Stimulated activated CD4-positive, alpha-beta T cell treated with anti-CD3 and anti-CD28 coated beads, TNF-alpha, amount 100 ng/mL, for 1 hour (primary cell): ENCODE measurements around the gene MAP2K5.

Experiments
- DNase-seq, 3 donors: peaks; one replicate each; pipeline ENCODE4 v3.0.0-alpha.2; 2020; ENCODE audit warnings: low read depth in 3 of 3, low spot score in 1 of 3

MAP2K5 gene

GRCh38 chr15:67719330-67719959 is 176.9 kb downstream of the MAP2K5 start:
- DNase-seq, result no peak

DNA sequence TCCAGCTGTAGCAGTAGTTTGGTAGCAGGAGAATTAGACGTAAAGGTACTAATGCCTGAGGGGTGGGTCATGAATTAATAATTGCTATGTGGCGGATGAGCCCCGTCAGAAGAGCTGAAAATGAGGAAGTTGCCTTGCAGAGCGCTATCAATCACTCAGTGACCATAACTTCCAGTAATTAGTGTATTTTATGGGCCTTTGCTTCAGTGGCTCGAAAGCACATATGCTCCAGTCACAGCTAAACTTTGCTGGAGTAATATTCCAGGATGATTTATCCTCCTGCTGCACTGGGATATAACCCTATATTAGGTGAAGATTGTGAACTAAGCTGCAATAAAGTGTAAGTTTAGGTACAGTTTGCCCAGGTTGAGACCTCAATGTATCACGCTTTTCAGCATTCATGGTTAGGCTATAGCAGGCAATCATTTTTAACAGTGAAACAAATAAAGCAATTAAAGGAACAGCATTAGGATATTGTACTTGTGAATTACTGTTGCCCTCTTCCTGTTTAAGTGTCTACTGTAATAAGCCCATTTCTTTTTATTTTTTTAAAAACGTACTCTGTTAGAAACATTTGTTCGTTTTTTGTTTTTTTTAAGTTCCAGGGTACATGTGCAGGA is 178.2 kb downstream of the MAP2K5 start:
- DNase-seq, result no peak

GRCh38 chr15:67722030-67722817 is 179.7 kb downstream of the MAP2K5 start:
- no peak for DNase-seq

GRCh38 chr15:67723294-67724024 is 181.0 kb downstream of the MAP2K5 start:
- DNase-seq, result no peak

- no peak for DNase-seq
These were observed 182.3 kb downstream of the MAP2K5 start for GRCh38 chr15:67724691-67725375.

- DNase-seq, result no peak
These were observed 187.6 kb downstream of the MAP2K5 start for GRCh38 chr15:67730135-67730534.

DNA sequence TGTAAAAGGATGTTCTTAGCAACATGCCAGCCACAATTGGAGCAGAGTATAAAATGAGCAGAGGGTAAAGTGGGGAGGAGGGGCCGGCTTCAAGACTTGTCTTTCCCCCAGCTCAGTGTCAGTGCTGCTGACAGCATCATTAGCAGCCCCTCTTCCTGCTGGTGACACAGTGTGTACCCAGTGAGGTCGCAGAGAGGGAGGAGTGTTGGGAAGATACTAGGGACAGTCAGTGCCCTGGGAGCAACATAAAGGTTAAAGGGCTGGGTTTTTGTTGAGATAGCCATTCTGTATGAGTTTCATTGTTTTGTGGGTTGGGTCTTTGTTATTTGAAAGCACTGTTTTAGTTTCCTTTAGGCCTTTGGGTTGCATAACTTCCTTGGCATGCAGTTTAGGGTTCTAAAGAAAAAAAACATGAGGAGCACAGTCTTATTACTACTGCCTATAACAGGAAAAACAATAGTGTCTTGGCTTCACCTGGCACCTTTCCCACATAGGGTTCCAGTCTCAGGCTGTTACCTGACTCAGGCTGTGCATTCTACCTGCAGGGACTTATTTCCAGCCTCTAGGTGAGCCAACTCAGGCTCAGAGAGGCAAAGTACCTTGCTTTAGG is 188.7 kb downstream of the MAP2K5 start:
- DNase-seq, result no peak

GRCh38 chr15:67732164-67732563 is 189.7 kb downstream of the MAP2K5 start:
- DNase-seq, result no peak

DNA sequence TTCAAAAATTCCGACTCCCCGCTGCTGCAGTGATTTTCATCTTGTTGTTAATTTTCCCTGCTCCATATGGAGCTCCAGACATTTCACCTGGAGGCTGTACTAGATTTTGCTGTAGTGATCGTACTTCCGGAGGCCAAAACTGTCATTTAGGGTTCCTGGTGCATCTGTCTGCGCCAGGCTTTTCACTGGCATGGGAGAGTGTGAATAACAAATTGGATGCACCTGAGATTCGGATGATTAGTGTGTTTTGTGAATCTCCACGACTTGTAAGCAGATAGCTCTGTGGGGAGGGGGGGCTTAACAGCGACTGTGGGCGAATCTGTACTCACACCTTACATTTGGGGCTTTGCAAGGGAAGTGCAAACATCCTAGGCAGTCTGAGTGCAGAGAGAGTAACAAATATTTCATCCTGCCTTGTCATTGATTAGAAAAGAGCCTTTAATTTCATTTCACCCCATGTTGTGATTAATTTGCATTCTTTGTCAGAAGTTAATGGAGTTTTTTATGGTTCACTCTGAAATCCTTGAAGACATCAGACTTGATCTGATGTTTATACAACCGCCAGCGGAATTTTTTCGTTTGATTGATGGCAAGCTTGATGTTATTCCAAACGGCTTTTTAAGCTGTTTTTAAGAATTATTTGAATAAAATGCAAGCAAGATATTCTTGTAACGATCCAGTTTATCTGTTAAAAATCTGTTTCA is 190.3 kb downstream of the MAP2K5 start:
- DNase-seq, result no peak

- DNase-seq, result no peak
These were observed 193.4 kb downstream of the MAP2K5 start for GRCh38 chr15:67735896-67736295.

DNA sequence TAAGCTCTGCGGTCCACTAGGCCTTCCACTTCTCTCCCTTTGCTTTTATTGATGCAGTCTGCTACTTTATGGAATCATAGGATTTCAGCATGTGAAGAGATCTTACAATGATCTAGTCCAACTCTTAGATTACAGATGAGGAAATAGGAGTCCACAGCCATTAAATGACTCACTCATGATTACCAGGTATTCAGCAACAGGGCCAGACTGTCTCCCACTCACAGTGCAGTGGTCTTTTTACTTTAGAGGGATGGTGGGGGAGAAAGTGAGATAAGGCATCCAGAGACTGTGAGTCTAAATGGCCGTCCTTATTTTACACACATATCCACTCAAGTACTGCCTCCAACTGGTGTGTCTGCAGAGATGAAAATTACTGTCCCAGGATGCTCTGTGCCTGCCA is 194.3 kb downstream of the MAP2K5 start:
- DNase-seq, result no peak

- no peak for DNase-seq
These were observed 195.6 kb downstream of the MAP2K5 start for GRCh38 chr15:67738056-67738455.

GRCh38 chr15:67740405-67740804 is 197.9 kb downstream of the MAP2K5 start:
- no peak for DNase-seq

DNA sequence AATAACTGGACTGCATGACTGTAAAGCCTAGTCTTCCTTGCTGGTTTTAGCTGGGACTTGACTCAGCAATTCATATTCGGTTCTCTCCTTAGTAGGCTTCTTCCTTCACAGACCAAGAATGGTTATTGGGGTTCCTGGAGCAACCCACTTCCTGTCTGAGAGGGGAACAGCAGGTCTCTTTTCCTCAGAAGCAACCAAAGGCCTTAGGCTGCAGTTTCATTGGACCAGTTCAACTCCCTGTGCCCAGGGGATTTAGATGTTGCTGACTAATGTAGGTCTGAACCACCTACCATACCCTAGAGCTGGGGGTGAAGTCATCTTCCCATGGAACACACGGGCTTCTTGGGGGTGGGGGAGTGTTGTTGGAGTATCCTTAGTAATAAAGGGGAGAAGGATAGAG is 198.8 kb downstream of the MAP2K5 start:
- DNase-seq, result no peak

DNA sequence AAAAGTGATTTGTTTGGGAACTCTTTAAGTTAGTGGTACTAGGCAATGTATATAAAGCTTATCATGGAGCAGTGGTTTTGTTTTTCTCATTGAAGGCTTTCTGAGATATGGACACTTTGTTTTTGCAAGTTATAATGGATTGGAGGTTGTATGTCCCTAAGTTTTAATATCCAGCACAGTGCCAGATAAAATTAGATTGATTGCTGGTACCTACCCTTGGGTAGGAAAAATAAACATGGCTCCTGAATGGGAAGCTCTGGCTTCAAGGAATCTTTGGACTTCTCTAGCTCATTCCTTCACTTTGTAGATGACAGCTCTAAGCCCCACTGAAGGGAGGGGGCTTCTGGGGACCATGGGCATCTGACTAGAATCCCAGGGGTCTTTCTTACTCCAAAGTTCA is 201.1 kb downstream of the MAP2K5 start:
- no peak for DNase-seq

- DNase-seq, result no peak
These were observed 202.0 kb downstream of the MAP2K5 start for GRCh38 chr15:67744331-67745072.

- DNase-seq, result no peak
These were observed 202.8 kb downstream of the MAP2K5 start for GRCh38 chr15:67745073-67746006.

DNA sequence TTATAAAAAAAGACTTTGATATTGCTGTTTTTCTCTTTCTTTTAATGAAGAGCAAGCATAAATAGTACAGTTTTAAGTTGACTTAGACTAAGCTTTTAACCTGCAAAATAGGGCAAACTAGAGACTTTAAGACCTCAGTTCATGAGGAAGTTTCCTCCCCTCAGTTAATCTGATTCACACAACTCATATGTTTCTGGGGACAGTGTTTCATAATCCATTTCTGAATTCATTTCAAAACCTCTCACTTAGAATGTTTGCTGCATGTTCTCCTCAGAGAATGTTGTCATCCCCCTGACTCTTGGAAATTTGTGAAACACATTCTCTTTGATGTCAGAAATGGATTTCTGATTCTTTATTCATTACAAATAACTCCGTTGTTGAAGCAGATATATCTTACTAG is 203.5 kb downstream of the MAP2K5 start:
- no peak for DNase-seq
